Measurements from ENCODE around the gene HFM1. TPM values are rescaled to one million over a fixed set of nuclear protein-coding genes. Genes with fewer than 3 reads are reported as not detected.
"Not testable (repeated sequence)": the region's sequence is repeated elsewhere in the genome, so short reads cannot be mapped to it uniquely, and the experiment has no call there.

HFM1 gene
- polyA plus RNA-seq, 1 donor (not counting 4 experiments of a cell fraction or from before 2014, with no cell fraction given), result not detected

GRCh38 chr1:91454136-91454535, 49.5 kb upstream of the HFM1 start:
- H3K9ac ChIP-seq (ENCODE audit: control insufficient read depth, extremely low read depth, insufficient read depth, low read length), result no peak overlapping the region
- DNase-seq (ENCODE audit: low read depth, low spot score) (no peak), FAIRE-seq (no peak)
- no peaks in the 10 kb centered on the region for H3K9me1 ChIP-seq (ENCODE audit: control insufficient read depth, extremely low read depth, insufficient read depth, low read length)
- H3K9me3 ChIP-seq (ENCODE audit: control insufficient read depth, low read depth, low read length), result no peaks in the 10 kb centered on the region
- H3K4me3 ChIP-seq (ENCODE audit: control insufficient read depth in 2 of 3, extremely low read depth in 1 of 3, insufficient read depth in 2 of 3, low read depth in 1 of 3, low read length in 3 of 3), result no peak overlapping the region
- H3K27me3 ChIP-seq (ENCODE audit: control insufficient read depth, extremely low read depth, insufficient read depth, low read length), result no peaks in the 10 kb centered on the region
- no peaks in the 10 kb centered on the region for H3K4me1 ChIP-seq (ENCODE audit: control insufficient read depth, extremely low read depth, insufficient read depth, low read length)
- no peak overlapping the region for H2AFZ ChIP-seq (ENCODE audit: control insufficient read depth, low read length)
- dilution Hi-C loops (cut with MboI; ENCODE audit: extremely low pct_ligation_motif_present, low sequenced_read_pairs), result no loop called here
- H3K4me2 ChIP-seq (ENCODE audit: control insufficient read depth, extremely low read depth, insufficient read depth, low read depth, low read length), result no peak overlapping the region
- no peaks in the 10 kb centered on the region for H4K20me1 ChIP-seq (ENCODE audit: control insufficient read depth, extremely low read depth, insufficient read depth, low read length)
- H3K79me2 ChIP-seq (ENCODE audit: control insufficient read depth, insufficient read depth, low read length), result no peaks in the 10 kb centered on the region
- H3K27ac ChIP-seq (ENCODE audit: control insufficient read depth, insufficient read depth, low read length), result no peak overlapping the region
- no peak for TF ChIP-seq CTCF (optimal IDR thresholded peaks at IDR 0.05 in 1 of 3, IDR thresholded peaks at IDR 0.05 in 1 of 3, conservative IDR thresholded peaks at IDR 0.05 in 1 of 3; ENCODE audit: extremely low read depth in 1 of 3, insufficient read depth in 2 of 3, low read length in 3 of 3)
- TF ChIP-seq EZH2 (IDR thresholded peaks at IDR 0.05; ENCODE audit: low read length), result no peak
- H3K36me3 ChIP-seq (ENCODE audit: control insufficient read depth in 2 of 2, extremely low read depth in 1 of 2, insufficient read depth in 2 of 2, low read length in 2 of 2), result no peaks in the 10 kb centered on the region

DNA sequence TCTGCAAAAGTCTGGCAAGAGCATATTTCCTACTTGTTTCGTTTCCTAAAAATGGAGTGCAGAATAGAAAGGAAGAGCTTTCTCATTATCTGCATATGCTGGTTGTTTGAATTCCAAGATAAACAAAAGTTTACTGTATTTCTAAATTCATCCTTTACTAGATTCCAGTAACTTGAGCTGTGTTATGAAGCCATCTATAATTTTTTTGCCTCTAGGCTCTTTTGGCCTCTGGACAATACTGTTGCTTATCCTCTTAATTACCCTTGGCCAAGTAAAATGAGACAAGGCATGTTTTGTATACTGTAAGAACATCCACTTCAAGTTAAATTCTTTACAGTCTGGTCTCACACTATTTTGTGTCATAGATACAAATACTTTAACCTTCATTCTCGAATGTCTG, 45.6 kb upstream of the HFM1 start:
- DNase-seq (ENCODE audit: low read depth, low spot score), result no peak
- Histone ChIP-seq H3K27me3 (ENCODE audit: control insufficient read depth, extremely low read depth, insufficient read depth, low read length) (no peaks in the 10 kb centered on the region), H2AFZ (ENCODE audit: control insufficient read depth, low read length) (no peak overlapping the region), H3K9me1 (ENCODE audit: control insufficient read depth, extremely low read depth, insufficient read depth, low read length) (no peaks in the 10 kb centered on the region), H3K79me2 (ENCODE audit: control insufficient read depth, insufficient read depth, low read length) (no peaks in the 10 kb centered on the region), H3K4me2 (ENCODE audit: control insufficient read depth, extremely low read depth, insufficient read depth, low read depth, low read length) (no peak overlapping the region), H3K27ac (ENCODE audit: control insufficient read depth, insufficient read depth, low read length) (no peak overlapping the region), H4K20me1 (ENCODE audit: control insufficient read depth, extremely low read depth, insufficient read depth, low read length) (no peaks in the 10 kb centered on the region), H3K9me3 (ENCODE audit: control insufficient read depth, low read depth, low read length) (no peaks in the 10 kb centered on the region), H3K4me3 (ENCODE audit: control insufficient read depth in 2 of 3, extremely low read depth in 1 of 3, insufficient read depth in 2 of 3, low read depth in 1 of 3, low read length in 3 of 3) (no peak overlapping the region), H3K9ac (ENCODE audit: control insufficient read depth, extremely low read depth, insufficient read depth, low read length) (no peak overlapping the region), H3K4me1 (ENCODE audit: control insufficient read depth, extremely low read depth, insufficient read depth, low read length) (no peaks in the 10 kb centered on the region), H3K36me3 (ENCODE audit: control insufficient read depth in 2 of 2, extremely low read depth in 1 of 2, insufficient read depth in 2 of 2, low read length in 2 of 2) (no peaks in the 10 kb centered on the region)
- TF ChIP-seq EZH2 (IDR thresholded peaks at IDR 0.05; ENCODE audit: low read length) (no peak), CTCF (optimal IDR thresholded peaks at IDR 0.05 in 1 of 3, IDR thresholded peaks at IDR 0.05 in 1 of 3, conservative IDR thresholded peaks at IDR 0.05 in 1 of 3; ENCODE audit: extremely low read depth in 1 of 3, insufficient read depth in 2 of 3, low read length in 3 of 3) (no peak)
- dilution Hi-C loops (cut with MboI; ENCODE audit: extremely low pct_ligation_motif_present, low sequenced_read_pairs), result no loop called here
- no peak for FAIRE-seq

GRCh38 chr1:91447782-91448181, 43.1 kb upstream of the HFM1 start:
- FAIRE-seq; H3K27me3 ChIP-seq (ENCODE audit: control insufficient read depth, extremely low read depth, insufficient read depth, low read length); H3K9ac ChIP-seq (ENCODE audit: control insufficient read depth, extremely low read depth, insufficient read depth, low read length); H3K9me3 ChIP-seq (ENCODE audit: control insufficient read depth, low read depth, low read length); H3K4me2 ChIP-seq (ENCODE audit: control insufficient read depth, extremely low read depth, insufficient read depth, low read depth, low read length); dilution Hi-C loops (cut with MboI; ENCODE audit: extremely low pct_ligation_motif_present, low sequenced_read_pairs); H3K27ac ChIP-seq (ENCODE audit: control insufficient read depth, insufficient read depth, low read length); H3K9me1 ChIP-seq (ENCODE audit: control insufficient read depth, extremely low read depth, insufficient read depth, low read length); H4K20me1 ChIP-seq (ENCODE audit: control insufficient read depth, extremely low read depth, insufficient read depth, low read length); H2AFZ ChIP-seq (ENCODE audit: control insufficient read depth, low read length); H3K79me2 ChIP-seq (ENCODE audit: control insufficient read depth, insufficient read depth, low read length); H3K4me3 ChIP-seq (ENCODE audit: control insufficient read depth in 2 of 3, extremely low read depth in 1 of 3, insufficient read depth in 2 of 3, low read depth in 1 of 3, low read length in 3 of 3); DNase-seq (ENCODE audit: low read depth, low spot score); H3K36me3 ChIP-seq (ENCODE audit: control insufficient read depth in 2 of 2, extremely low read depth in 1 of 2, insufficient read depth in 2 of 2, low read length in 2 of 2); H3K4me1 ChIP-seq (ENCODE audit: control insufficient read depth, extremely low read depth, insufficient read depth, low read length): not testable (repeated sequence)

GRCh38 chr1:91441980-91442379, 37.3 kb upstream of the HFM1 start:
- H3K4me3 ChIP-seq (ENCODE audit: control insufficient read depth in 2 of 3, extremely low read depth in 1 of 3, insufficient read depth in 2 of 3, low read depth in 1 of 3, low read length in 3 of 3); H3K79me2 ChIP-seq (ENCODE audit: control insufficient read depth, insufficient read depth, low read length); H3K9me3 ChIP-seq (ENCODE audit: control insufficient read depth, low read depth, low read length); H3K9me1 ChIP-seq (ENCODE audit: control insufficient read depth, extremely low read depth, insufficient read depth, low read length); DNase-seq (ENCODE audit: low read depth, low spot score); H3K27me3 ChIP-seq (ENCODE audit: control insufficient read depth, extremely low read depth, insufficient read depth, low read length); H3K4me1 ChIP-seq (ENCODE audit: control insufficient read depth, extremely low read depth, insufficient read depth, low read length); H2AFZ ChIP-seq (ENCODE audit: control insufficient read depth, low read length); H3K27ac ChIP-seq (ENCODE audit: control insufficient read depth, insufficient read depth, low read length); FAIRE-seq; dilution Hi-C loops (cut with MboI; ENCODE audit: extremely low pct_ligation_motif_present, low sequenced_read_pairs); H3K4me2 ChIP-seq (ENCODE audit: control insufficient read depth, extremely low read depth, insufficient read depth, low read depth, low read length); H4K20me1 ChIP-seq (ENCODE audit: control insufficient read depth, extremely low read depth, insufficient read depth, low read length); H3K9ac ChIP-seq (ENCODE audit: control insufficient read depth, extremely low read depth, insufficient read depth, low read length); H3K36me3 ChIP-seq (ENCODE audit: control insufficient read depth in 2 of 2, extremely low read depth in 1 of 2, insufficient read depth in 2 of 2, low read length in 2 of 2): not testable (repeated sequence)

Measured in keratinocyte (primary cell).